HL-60 (cell line): ENCODE measurements around the gene JUN.

Source experiments
- DNase-seq, 2 experiments: peaks; one replicate each; pipeline ENCODE4 v3.0.0-alpha.2; 2010 to 2020; ENCODE audit warnings: low read depth in 1 of 2, low spot score in 1 of 2
- H3K27ac ChIP-seq: fragments of 250-450 bp; sonication (Bioruptor Pico); replicated peaks from 2 replicates; pipeline ENCODE4 v1.5.1; 2020; ENCODE audit warnings: mild to moderate bottlenecking, moderate library complexity
- H3K27me3 ChIP-seq: fragments of 250-450 bp; sonication (Bioruptor Pico); 2 replicates; pipeline ENCODE4 v1.5.1; 2021; ENCODE audit warnings: mild to moderate bottlenecking, moderate library complexity; ENCODE audit not compliant: insufficient read depth, poor library complexity, severe bottlenecking
- H3K4me3 ChIP-seq: replicated peaks from 2 replicates; pipeline ENCODE4 v1.5.1; 2011; ENCODE audit warnings: mild to moderate bottlenecking, control low read depth, low read length; ENCODE audit not compliant: insufficient read depth
- GABPA ChIP-seq: IDR thresholded peaks from 2 replicates; pipeline ENCODE4 v1.6.1; 2012; ENCODE audit warnings: low read depth
- POLR2AphosphoS5 ChIP-seq: IDR thresholded peaks from 2 replicates; pipeline ENCODE4 v1.6.1; 2012; ENCODE audit warnings: low read depth
- SPI1 ChIP-seq: IDR thresholded peaks from 2 replicates; pipeline ENCODE4 v1.6.1; 2012; ENCODE audit warnings: low read depth, mild to moderate bottlenecking, borderline replicate concordance
- TF ChIP-seq, protein P1 (sequence below): IDR thresholded peaks from one replicate; pipeline ENCODE4 v1.5.1; 2011; ENCODE audit warnings: low read length, control low read depth, inconsistent platforms; ENCODE audit not compliant: insufficient read depth
- TF ChIP-seq, protein P2 (sequence below): IDR thresholded peaks from 2 replicates; pipeline ENCODE4 v1.6.1; 2012; ENCODE audit warnings: low read depth; ENCODE audit not compliant: insufficient replicate concordance

Gene JUN

DNA sequence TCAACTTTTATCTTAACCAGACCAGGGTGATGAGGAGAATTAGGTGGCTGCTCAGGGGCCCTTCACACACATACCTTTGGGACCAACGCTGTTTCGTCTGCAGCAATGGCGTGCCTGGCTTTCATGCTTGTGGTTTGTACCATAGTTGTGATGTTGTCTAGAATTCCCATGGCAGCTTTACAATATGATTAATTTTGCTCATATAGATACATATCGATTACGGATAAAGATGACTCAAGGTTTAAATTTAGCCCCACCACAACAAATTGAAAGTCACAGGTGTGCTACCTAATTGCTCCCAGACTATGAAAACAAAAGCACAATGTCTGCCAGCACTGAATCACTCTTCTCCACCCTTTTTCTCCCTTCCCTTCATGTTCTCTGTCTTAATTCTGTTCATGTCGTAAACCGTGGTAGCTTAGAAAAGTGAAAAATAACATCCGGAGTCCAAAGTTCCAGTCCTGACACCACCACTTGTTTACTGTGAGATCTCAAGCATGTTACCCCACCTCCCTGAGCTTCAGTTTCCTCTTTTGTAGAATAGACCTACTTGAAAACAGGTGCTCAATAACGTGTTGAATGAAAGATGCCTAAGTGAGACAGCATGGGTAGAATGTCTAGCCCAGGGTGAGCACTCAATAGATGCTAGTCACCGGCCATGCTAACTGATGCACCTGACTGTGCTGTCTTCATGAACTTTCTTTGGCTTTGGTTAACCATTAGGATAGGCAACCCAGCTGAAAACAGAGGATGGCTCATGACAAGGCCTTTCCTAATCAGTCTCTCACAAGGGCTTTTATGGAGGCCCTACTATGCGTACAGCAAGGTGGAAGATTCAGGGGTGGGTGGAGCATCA lies 22.1 kb upstream of the JUN start:
- H3K27me3 ChIP-seq = no peaks in the 10 kb centered on the region
- no peak overlapping the region for H3K27ac ChIP-seq
- TF ChIP-seq, protein P1, sequence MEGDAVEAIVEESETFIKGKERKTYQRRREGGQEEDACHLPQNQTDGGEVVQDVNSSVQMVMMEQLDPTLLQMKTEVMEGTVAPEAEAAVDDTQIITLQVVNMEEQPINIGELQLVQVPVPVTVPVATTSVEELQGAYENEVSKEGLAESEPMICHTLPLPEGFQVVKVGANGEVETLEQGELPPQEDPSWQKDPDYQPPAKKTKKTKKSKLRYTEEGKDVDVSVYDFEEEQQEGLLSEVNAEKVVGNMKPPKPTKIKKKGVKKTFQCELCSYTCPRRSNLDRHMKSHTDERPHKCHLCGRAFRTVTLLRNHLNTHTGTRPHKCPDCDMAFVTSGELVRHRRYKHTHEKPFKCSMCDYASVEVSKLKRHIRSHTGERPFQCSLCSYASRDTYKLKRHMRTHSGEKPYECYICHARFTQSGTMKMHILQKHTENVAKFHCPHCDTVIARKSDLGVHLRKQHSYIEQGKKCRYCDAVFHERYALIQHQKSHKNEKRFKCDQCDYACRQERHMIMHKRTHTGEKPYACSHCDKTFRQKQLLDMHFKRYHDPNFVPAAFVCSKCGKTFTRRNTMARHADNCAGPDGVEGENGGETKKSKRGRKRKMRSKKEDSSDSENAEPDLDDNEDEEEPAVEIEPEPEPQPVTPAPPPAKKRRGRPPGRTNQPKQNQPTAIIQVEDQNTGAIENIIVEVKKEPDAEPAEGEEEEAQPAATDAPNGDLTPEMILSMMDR = no peak
- H3K4me3 ChIP-seq = no peak overlapping the region
- no peak for DNase-seq

DNA sequence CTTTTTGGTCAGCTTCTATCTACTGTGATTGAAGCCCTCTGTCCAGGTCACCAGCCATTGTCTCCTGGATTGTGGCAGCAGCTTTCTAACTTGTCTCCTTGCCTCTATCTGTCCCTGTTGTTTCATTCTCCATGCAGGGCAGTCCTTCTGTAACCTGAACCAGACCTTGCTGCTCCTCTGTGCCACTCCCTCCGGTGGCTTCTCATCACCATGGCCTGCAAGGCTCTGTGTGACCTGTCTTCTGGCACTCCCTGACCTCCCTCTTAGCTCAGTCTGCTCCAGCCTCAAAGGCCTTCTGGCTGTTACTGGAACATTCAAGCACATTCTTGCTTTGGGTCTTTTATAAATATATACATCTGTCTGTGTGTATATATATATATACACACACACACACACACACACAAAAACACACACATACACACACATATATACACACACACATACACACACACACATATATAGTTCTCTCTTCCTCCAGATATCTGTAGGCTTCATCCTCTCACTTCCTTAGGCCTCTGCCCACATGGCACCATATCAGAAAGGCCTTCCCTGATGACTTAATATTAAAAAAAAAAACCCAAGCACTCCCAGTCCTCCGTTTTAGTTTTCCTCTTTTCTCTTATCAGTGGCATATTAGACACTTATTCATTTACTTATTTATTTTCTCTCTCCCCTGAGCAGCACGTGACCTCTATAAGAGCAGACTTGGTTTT lies 21.2 kb upstream of the JUN start:
- DNase-seq = no peak
- Histone ChIP-seq H3K27me3 (no peaks in the 10 kb centered on the region), H3K27ac (no peak overlapping the region), H3K4me3 (no peak overlapping the region)
- TF ChIP-seq, protein P2, sequence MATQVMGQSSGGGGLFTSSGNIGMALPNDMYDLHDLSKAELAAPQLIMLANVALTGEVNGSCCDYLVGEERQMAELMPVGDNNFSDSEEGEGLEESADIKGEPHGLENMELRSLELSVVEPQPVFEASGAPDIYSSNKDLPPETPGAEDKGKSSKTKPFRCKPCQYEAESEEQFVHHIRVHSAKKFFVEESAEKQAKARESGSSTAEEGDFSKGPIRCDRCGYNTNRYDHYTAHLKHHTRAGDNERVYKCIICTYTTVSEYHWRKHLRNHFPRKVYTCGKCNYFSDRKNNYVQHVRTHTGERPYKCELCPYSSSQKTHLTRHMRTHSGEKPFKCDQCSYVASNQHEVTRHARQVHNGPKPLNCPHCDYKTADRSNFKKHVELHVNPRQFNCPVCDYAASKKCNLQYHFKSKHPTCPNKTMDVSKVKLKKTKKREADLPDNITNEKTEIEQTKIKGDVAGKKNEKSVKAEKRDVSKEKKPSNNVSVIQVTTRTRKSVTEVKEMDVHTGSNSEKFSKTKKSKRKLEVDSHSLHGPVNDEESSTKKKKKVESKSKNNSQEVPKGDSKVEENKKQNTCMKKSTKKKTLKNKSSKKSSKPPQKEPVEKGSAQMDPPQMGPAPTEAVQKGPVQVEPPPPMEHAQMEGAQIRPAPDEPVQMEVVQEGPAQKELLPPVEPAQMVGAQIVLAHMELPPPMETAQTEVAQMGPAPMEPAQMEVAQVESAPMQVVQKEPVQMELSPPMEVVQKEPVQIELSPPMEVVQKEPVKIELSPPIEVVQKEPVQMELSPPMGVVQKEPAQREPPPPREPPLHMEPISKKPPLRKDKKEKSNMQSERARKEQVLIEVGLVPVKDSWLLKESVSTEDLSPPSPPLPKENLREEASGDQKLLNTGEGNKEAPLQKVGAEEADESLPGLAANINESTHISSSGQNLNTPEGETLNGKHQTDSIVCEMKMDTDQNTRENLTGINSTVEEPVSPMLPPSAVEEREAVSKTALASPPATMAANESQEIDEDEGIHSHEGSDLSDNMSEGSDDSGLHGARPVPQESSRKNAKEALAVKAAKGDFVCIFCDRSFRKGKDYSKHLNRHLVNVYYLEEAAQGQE = no peak

DNA sequence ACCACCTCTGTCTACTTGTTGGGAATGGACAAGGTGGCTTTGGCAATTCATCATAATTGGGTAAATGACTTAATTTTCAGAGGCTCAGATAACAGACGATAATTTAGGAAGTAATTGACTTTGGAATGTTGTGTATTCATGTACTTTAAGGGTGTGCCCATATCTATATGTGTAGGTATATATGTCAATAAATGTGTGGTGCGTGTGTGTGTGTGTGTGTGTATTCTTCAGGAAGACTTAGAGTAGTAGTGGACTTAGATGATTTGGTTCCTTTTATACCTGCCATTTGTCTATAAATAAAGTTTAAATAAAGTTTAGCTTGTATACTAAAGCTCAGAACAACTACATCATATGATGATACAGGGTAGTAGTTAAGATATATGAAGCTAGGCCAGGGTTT lies 20.0 kb upstream of the JUN start:
- H3K27me3 ChIP-seq = no peaks in the 10 kb centered on the region

More for the DNA sequence above, 20.0 kb upstream of the JUN start:
- DNase-seq = no peak
- TF ChIP-seq GABPA (no peak), POLR2AphosphoS5 (no peak), SPI1 (no peak)
- TF ChIP-seq, protein P1 = no peak
- TF ChIP-seq, protein P2 = no peak
- Histone ChIP-seq H3K4me3 (no peak overlapping the region), H3K27ac (no peak overlapping the region)
